ENCODE measurements around the gene KLHL29.

KLHL29 gene

GRCh38 chr2:23386339-23387220 lies 1.6 kb downstream of the KLHL29 start:
- no peak overlapping the region for H3K4me3 ChIP-seq (ENCODE audit: low read depth, low read length)
- no peak for TF ChIP-seq MYC (IDR thresholded peaks at IDR 0.05; ENCODE audit: low read depth, low read length)
- TF ChIP-seq CTCF (IDR thresholded peaks at IDR 0.05; ENCODE audit: low read depth, low read length), result no peak
- no peak for TF ChIP-seq MAX (IDR thresholded peaks at IDR 0.05; ENCODE audit: low read depth, low read length)
- TF ChIP-seq POLR2A (IDR thresholded peaks at IDR 0.05; ENCODE audit: extremely low read depth, insufficient read length), result no peak
- DNase-seq (ENCODE audit: low read depth), result no peak

GRCh38 chr2:23387221-23387550 lies 2.2 kb downstream of the KLHL29 start:
- TF ChIP-seq CTCF (IDR thresholded peaks at IDR 0.05; ENCODE audit: low read depth, low read length) (no peak), POLR2A (IDR thresholded peaks at IDR 0.05; ENCODE audit: extremely low read depth, insufficient read length) (no peak), MYC (IDR thresholded peaks at IDR 0.05; ENCODE audit: low read depth, low read length) (no peak), MAX (IDR thresholded peaks at IDR 0.05; ENCODE audit: low read depth, low read length) (no peak)
- H3K4me3 ChIP-seq (ENCODE audit: low read depth, low read length), result no peak overlapping the region
- no peak for DNase-seq (ENCODE audit: low read depth)

GRCh38 chr2:23387845-23388244 lies 2.9 kb downstream of the KLHL29 start:
- DNase-seq (ENCODE audit: low read depth), result no peak
- H3K4me3 ChIP-seq (ENCODE audit: low read depth, low read length), result no peak overlapping the region
- TF ChIP-seq CTCF (IDR thresholded peaks at IDR 0.05; ENCODE audit: low read depth, low read length), result no peak
- TF ChIP-seq MAX (IDR thresholded peaks at IDR 0.05; ENCODE audit: low read depth, low read length), result no peak
- TF ChIP-seq MYC (IDR thresholded peaks at IDR 0.05; ENCODE audit: low read depth, low read length), result no peak
- TF ChIP-seq POLR2A (IDR thresholded peaks at IDR 0.05; ENCODE audit: extremely low read depth, insufficient read length), result no peak

GRCh38 chr2:23388294-23388693 lies 3.3 kb downstream of the KLHL29 start:
- no peak for TF ChIP-seq MYC (IDR thresholded peaks at IDR 0.05; ENCODE audit: low read depth, low read length)
- TF ChIP-seq MAX (IDR thresholded peaks at IDR 0.05; ENCODE audit: low read depth, low read length), result no peak
- TF ChIP-seq CTCF (IDR thresholded peaks at IDR 0.05; ENCODE audit: low read depth, low read length), result no peak
- TF ChIP-seq POLR2A (IDR thresholded peaks at IDR 0.05; ENCODE audit: extremely low read depth, insufficient read length), result no peak
- H3K4me3 ChIP-seq (ENCODE audit: low read depth, low read length), result no peak overlapping the region
- DNase-seq (ENCODE audit: low read depth), result no peak

- TF ChIP-seq MYC (IDR thresholded peaks at IDR 0.05; ENCODE audit: low read depth, low read length) (no peak), CTCF (IDR thresholded peaks at IDR 0.05; ENCODE audit: low read depth, low read length) (no peak), POLR2A (IDR thresholded peaks at IDR 0.05; ENCODE audit: extremely low read depth, insufficient read length) (no peak), MAX (IDR thresholded peaks at IDR 0.05; ENCODE audit: low read depth, low read length) (no peak)
- DNase-seq (ENCODE audit: low read depth), result no peak
- no peak overlapping the region for H3K4me3 ChIP-seq (ENCODE audit: low read depth, low read length)
These were observed 4.0 kb downstream of the KLHL29 start for GRCh38 chr2:23388756-23389514.

Measured in NB4 (cell line).